ENCODE results near the gene RNF169.
A peak's percentile ranks its signal among the peaks of the same experiment; 100 is the strongest.

Gene RNF169, protein sequence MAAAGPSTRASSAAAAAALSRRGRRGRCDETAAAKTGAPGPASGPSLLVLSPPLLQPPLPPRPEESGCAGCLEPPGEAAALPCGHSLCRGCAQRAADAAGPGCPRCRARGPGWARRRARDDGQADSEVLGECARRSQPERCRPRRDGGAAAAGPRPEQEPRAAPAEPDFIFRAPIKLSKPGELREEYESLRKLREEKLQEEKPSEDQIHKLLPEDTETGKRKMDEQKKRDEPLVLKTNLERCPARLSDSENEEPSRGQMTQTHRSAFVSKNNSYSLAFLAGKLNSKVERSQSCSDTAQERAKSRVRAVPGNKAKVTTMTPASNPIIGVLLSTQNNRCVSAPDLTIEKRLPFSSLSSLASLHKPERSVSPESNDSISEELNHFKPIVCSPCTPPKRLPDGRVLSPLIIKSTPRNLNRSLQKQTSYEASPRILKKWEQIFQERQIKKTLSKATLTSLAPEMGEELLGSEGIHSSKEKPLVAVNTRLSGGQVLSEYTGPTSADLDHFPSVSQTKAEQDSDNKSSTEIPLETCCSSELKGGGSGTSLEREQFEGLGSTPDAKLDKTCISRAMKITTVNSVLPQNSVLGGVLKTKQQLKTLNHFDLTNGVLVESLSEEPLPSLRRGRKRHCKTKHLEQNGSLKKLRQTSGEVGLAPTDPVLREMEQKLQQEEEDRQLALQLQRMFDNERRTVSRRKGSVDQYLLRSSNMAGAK

DNA sequence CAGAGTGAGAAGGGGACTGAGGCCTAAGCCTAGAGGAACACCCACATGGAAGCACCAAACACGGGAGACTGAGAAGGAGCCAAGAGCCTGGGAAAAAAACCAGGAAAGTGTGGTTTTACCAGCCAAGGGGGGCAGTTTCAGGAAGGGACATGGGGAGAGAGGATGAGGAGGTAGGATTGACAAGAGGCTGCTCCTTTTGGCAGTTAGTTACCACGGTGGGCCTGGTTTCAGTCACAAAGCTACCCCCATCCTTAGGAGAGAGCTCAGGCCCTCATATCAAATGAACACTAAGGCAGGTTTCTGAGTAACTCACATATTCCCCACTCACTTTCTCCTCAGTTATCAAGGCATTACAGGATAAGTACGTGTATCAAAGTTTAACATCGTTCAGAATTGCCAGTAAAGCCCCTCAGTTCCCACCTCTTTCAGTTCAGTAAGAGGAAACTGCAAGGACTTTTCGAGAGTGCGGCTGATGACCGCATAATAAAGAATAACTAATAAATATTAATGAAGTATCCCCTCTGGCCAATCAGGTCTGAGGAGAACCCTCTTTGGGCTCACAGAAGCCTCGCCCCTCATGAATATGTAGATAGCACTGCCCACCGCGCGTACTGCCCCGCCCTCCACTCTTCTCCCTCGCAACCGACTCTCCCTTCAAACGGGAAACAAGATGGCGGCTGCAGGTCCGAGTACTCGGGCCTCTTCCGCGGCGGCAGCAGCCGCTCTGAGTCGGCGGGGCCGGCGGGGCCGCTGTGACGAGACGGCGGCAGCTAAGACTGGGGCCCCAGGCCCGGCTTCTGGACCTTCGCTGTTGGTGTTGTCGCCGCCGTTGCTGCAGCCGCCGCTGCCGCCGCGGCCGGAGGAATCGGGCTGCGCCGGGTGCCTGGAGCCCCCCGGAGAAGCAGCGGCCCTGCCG, at the start of gene RNF169:
Gene RNF169 (plus strand): TSS at position 639 of the 916 bp plus-strand sequence. CDS start 32 bp downstream, at position 671.
- DNase-seq (ENCODE audit: low read depth), result peak; percentile 65

DNA sequence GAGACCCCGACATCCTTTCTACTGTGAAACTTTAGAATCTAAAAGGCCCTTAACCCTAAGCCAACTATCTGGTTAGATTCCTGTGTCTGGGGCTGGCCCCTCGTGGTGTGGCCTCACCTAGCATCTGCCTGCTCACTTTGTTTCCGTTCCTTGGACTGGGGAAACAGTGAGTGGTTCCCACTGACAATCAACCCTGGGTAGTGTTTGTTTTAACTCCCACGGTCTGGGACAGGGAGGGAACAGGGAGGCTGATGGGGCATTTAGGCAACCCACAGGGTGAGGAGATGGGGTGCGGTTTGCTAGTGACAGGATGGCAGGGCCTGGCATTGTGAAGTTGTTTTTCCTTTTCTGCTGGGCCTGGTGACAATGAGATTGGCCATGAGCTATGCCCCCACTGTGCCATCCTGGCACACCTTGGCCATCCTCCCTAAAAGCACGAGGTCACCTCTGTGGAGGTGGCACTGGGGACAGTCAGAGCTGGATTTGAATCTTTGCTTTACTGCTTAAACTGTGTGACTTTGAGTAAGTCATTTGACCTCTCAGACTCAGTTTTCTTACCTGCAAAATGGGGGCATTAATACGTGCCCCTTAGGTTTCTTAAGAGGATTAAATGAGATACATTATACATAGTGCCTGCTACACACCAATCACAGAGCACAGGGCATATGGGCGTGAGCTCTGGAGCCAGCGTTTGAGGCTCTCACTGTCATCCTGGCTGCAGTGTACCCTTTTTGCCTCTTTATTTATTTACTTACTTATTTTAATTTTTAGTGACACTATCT, 48.8 kb upstream of the RNF169 start:
- no peak for DNase-seq (ENCODE audit: low read depth)

DNA sequence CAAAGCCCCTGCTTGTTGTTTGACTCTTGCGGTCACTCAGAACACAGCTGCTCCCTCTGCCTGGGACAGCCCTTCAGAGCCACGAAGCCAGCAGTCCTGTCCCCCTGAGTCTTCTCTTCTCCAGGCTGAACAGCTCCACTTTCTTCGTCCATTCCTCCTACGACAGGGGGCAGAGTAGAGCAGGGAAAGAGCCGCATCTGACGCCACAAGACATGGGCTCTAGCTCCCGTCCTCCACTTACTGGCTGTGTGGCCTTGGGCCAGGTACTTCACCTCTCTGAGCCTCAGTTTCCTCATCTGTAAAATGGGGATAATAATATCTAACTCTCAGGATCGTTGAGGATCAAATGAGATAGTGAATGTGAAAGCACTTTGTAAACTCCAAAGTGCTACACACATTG, 47.3 kb upstream of the RNF169 start:
- no peak for DNase-seq (ENCODE audit: low read depth)

DNA sequence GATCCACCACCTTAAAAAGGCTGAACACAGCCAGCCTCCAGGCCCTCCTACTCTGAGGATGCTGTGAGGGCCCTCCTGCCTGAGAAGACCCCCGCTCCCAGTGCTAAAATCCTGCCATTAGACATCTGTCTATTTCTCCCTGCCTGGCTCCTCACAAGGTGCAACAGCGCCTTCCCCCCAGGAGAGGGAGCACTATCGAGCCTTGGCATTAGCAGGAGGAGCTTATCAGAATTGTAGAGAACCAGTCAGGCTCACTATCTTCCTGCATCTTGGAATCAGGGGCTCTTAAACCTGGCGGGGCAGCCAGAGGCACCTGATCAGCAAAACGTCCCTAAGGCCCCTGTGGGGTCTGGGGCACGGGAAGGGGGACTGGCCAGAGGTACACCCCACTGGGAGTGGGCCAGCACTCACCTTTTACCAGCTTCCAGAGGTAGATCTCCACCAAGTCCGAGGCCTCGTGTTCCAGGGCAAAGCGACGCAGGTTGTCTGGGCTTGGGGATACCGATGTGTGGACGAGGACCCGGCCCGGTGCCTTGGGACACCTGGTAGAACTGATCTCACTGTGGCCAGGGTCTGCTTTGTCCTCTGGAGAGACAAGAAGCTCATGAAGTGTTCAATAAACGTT, 46.2 kb upstream of the RNF169 start:
- no peak for DNase-seq (ENCODE audit: low read depth)

DNA sequence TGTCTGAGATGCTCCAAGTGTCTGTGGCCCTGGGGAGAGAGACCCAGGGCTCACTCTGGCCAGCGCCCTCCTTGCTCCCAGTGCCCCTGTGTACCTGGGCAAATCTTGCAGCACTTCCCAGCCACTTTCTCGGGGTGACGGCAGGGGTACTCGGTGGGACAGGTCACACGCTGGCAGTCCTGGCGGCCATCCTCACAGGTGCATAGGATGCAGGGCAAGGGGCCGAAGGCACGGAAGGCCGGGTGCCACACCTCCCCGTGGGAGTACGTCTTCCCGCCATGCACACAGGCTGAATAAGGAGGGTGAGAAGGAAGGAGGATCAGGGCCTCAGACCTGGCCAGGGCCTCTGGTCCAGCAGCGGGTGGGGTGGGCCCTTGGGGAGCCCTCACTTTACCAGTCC, 45.4 kb upstream of the RNF169 start:
- DNase-seq (ENCODE audit: low read depth), result no peak

DNA sequence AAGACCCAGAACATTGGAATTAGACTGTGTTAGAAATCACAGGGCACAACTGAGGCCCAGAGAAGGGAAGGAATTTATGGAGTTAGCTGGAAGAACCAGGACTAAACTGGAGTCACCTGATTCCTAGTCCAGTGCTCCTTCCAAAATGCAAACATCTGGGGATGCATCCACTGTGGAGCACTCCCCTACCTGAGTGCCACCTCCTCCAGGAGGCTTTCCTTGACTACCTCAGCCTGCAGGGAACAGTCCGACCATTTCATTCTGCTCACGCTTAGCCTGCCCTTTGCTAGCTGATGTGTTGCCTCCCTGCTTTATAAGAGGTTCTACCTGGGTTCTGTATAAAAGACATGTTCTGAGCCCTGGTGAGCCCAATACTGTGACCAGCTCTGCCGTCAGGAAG, 41.5 kb upstream of the RNF169 start:
- no peak for DNase-seq (ENCODE audit: low read depth)

DNA sequence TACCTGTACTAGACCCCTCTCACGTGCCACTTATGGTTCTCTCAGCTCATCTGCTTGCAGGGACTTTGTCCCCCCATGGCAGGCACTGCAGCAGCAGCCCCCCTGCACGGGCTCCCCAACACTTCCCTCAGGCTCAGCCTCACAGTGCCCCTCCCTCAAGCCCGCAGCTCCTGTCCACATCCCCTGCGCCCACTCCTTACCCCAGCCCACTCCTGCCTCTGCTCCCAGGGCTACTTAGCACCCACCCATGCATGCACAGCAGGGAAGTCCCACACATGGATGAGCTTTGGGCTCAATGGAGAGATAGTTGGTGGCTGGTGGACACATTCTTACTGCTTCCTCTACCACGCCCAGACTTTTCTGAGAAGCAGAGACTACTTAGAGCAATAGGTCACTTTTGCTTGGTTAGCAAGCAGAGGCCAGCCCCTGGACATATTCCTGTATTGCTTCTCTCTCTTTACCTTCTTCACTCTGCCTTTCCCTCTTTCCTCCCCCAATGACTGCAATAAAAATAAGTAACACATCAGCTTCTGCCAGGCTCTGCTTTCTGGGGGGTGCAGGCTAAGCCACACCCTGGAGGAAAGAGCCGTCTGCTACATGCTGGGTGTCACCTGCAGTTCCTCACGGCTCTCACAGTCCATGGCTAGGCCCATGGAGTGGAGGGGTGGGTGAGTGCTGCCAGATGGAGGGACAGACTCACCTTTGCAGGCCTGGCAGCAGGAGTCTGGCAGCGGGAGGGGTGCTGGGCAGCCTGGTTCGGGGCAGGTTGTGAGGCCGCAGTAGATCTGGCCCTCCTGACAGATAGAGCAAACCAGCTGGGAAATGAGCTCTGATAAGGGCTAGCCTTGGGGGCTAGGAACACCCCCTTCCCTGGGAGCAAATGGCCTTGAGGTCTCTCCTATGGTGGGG, 40.8 kb upstream of the RNF169 start:
- DNase-seq (ENCODE audit: low read depth), result no peak

DNA sequence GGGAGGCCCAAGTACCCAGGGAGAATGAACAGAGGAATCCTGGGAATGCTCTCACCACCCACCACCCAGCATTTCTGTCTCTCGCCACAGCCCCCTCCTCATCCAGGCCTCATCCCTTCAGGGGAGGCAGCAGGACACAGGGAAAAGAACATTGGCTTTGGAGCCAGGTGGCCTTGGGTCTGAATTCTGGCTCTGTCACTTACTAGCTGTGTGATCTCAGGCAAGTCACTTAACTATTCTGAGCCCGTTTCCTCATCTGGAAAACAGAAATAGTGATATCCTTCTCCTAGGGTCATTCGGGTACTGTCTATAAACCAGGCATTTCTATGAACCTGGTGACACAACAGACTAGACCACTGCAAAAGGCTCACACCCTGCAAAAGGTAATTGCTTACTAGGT, 39.5 kb upstream of the RNF169 start:
- no peak for DNase-seq (ENCODE audit: low read depth)

DNA sequence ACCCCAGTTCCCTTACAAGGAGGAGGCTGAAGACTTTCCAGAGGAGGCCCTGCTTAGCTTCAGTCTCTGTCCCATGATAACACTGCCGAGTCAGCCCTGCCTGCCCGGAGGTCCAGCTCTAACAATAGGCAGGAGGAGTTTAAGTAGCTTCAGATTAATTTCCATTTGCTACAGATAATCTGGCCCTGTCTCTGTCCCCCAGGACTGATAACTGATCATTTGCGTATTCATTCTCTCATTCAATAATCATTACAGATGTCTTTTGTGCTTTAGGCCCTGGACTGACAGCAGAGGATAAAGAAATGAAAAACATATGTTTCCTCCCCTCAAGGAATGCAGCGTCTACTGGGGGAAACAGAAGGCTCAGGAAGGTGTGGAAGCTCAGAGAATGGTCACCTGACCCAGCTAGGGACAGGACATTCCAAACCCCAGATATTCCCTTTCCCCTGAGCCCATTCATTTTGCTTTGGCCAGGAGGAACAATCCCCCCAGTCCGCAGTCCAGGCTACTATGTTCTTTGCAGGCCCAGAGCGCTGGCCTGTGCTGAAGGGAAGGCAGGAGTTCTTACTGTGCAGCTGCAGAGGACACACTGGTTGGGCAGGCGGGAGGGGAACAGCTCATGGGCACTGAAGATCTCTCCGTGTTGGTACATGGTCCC, 38.2 kb upstream of the RNF169 start:
- no peak for DNase-seq (ENCODE audit: low read depth)

DNA sequence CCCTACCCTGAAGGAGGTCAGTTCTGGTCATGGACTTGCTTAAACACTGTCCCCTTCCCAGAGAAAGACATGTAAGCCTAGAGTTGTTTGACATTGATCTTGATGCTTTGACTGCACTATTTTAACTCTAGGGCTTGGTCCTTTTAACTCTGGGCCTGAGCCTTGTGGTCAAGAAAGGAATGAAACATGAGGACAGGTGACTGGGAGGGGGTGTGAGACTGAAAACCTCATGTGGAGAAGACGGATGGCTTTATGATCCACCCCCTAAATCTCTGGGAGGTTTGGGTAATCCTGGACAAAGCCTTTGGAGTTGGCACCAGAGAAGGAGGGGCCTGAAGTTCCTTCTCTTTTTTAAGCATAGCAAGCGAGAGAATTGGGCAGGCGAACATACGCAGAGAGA, 35.0 kb upstream of the RNF169 start:
- no peak for DNase-seq (ENCODE audit: low read depth)

DNA sequence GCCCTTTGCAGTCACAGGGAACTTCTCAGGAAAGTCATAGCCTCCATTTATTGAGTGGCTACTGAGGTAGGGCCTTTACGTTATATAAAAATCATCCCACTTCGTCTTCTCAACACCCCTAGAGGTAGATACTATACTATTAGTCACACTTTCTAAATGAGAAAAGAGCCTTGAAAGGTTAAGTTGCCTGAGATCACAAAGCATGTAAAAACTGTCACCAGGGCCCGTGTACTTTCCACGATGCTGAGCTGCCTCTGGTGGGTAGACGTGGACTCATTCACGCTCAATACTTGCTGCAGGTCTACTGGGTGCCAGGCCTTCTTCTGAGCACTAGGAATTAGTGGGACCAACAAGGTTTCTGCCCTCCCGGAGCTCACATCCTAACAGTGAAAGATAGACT, 33.7 kb upstream of the RNF169 start:
- no peak for DNase-seq (ENCODE audit: low read depth)

DNA sequence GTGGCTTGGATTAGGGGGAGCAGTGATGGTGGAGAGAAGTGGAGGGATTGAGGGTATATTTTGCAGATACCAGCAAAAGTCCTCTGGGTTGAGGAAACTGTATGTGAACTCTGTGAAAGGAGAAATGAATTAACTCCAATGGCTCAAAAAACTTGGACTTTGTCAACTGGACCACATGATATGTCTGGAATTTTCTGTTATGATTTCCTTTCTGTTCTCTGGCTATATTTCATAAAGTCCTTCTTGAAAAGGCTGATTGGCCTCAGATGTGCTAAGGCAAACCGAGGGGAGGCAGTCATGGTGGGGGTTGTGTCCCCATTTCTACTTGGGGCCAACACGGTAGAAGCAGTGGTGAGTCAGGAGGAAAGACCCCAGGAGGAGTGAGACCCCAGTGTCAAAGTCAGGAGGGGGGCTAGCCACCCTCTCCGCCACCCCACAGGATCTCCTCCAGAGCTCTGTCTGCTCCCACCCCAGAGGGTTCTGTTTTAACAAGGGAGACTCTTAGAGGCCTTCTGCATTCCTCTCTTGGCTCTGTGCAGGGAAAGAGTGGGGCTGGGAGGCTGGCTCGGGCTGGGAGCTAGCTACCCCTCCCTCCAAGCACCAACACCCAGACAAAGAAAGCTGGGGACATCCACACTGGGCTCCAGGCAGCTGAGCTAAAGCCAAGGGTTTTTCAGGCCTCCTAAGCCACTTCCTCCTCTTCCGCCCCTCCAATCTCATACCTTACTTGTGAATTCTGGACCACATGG, 31.3 kb upstream of the RNF169 start:
- DNase-seq (ENCODE audit: low read depth), result no peak

DNA sequence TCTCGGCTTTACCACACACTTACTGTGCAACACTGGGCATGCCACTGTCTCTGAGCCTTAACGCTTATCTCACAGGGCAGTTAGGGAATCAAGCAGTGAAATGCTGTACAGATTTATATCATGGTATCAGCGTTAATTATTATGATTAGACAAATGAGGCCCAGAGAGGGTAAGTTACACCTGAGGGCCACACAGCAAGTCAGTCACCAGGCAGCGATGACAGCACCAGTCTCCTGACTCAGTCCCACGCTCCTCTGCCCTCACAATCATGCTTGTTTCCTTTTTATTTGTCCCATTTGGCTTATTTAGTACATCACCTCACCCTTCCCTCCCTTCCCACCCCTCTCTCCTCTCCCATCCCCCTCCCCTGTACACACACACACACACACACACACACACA, 29.6 kb upstream of the RNF169 start:
- no peak for DNase-seq (ENCODE audit: low read depth)

DNA sequence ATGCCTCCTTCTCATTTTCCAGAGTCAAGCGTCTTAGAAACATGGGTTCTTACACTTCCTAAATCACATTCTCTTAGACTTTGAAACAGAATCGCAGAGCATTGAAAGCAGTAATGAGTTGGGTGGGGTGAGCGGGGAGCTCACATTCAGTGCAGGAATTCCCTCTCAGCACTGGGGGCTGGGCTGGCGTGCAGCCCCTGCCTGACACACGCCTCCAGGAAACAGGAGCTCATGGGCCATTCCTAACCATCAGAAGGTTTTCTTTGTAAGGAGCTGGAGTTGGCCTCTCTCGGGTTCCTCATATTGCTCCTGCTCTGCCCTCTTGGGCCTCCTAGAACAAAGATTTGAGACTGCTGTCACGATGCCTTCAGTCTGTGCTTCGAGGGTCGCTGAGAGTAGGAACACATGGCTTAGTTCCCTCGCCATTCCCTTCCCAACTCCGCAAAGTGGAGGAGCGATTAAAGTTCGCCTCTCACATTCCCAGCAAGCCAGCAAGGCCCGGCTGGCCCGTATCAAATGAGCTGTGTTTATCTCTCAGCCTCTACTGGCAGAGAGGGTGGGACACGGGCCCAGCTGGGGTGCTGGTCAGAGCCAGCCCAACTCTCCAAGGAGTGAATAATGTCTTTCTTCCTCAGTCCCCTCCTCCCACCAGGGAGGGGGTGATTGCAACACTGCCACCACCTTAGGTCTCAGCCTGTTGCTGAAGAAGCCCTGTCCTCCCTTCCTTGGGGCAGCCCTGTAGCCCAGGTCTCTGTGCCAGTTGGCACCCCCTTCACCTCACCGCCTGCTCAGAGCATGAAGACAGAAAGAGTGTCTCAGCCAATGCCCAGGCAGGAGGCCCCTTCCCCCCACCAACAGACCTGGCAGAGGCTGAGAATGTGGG, 27.8 kb upstream of the RNF169 start:
- no peak for DNase-seq (ENCODE audit: low read depth)

DNA sequence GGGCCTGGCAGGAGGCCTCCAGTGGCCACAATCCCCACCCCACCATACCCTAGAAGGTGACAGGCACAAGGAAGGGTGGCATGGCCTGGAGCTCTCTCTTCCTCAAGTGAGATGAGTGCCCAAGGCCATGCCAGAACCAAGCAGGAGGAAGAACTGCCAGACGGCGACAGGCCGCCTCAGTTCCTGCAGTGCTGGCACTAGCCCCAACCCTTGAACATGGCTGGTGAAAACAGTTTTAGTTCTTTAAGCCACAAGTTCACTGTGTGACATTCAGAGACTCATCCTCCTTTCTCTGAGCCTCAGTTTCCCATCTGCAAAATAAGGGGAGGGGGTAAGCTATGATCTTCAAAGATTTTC, 27.2 kb upstream of the RNF169 start:
- no peak for DNase-seq (ENCODE audit: low read depth)

DNA sequence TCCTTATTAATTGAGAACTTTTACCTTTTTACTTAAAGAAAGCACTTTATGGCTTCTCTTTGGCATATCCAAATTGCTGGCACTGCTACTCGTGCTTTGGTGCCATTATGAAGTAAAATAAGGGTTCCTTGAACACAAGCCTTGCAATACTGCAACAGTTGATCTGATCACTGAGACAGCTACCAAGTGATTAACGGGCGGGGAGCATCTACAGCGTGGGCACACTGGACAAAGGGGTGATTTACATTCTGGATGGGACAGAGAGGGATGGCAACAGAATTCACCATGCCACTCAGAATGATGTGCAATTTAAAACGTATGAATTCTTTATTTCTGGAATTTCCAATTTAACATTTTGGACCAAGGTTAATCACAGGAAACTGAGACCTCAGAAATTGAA, 25.1 kb upstream of the RNF169 start:
- no peak for DNase-seq (ENCODE audit: low read depth)

DNA sequence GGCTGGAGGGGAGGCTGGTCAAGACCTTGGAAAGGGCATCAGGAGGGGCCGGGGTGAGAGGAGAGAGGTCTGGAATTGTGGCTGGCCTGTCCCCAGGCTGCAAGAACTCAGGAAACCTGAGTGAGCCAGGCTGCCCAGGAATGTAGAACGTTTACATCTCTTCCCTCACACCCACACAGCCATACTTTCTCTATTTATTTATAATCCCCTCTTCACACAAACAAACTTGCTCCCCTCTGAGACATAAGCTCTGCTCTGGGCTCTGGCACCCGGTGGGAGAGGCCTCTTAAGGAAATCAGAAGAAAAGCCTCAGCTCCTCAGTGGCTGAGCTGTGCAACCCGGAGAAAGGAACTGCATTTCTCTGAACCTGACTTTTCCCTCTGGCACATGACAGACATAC, 22.9 kb upstream of the RNF169 start:
- DNase-seq (ENCODE audit: low read depth), result no peak
